Upper lobe of left lung (tissue), 4 donors: ENCODE measurements around the gene MED25.

ENCODE experiments used
- EP300 ChIP-seq, 4 donors: sonication (generic); formaldehyde crosslinking; IDR thresholded peaks; one replicate each; pipeline ENCODE4 v1.5.1; 2017; ENCODE audit warnings: antibody characterized with exemption in 4 of 4, control low read depth in 2 of 4
- POLR2A ChIP-seq, 4 donors: fragments of 450-650 bp; IDR thresholded peaks; one replicate each; pipeline ENCODE4 v1.5.1; 2016 to 2017; ENCODE audit warnings: antibody characterized with exemption in 4 of 4, mild to moderate bottlenecking in 2 of 4
- POLR2AphosphoS5 ChIP-seq, 2 donors: sonication (generic); formaldehyde crosslinking; IDR thresholded peaks; one replicate each; pipeline ENCODE4 v1.5.1; 2017; ENCODE audit warnings: antibody characterized with exemption in 2 of 2
- TF ChIP-seq, protein P1 (sequence below), 6 experiments: fragments of 450-650 bp in 4 of 6; fragments of 200-600 bp in 2 of 6; sonication (generic) in 2 of 6; IDR thresholded peaks; one replicate each; pipeline ENCODE4 v1.5.1; 2016 to 2019; ENCODE audit warnings: antibody characterized with exemption in 6 of 6

DNA sequence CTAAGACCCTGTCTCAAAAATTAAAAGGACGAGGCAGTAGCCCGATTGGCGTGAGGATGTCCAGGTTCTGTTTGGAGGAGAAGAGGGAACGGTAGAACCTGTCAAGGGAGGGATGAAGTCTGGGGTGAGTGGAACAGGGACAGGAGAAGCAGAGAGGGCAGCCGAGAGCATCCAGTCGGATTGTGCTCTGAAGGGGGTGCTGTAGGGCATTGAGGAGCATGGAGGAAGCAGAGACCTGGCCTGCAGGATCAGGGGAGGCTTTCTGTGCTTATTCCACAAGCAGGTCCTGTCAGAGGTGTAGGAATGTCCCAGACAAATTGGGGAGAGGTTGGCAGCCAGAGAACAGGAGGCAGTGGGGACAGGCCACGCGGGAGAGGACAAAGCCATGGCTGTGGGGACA, 37.2 kb upstream of the MED25 start:
- TF ChIP-seq, protein P1, sequence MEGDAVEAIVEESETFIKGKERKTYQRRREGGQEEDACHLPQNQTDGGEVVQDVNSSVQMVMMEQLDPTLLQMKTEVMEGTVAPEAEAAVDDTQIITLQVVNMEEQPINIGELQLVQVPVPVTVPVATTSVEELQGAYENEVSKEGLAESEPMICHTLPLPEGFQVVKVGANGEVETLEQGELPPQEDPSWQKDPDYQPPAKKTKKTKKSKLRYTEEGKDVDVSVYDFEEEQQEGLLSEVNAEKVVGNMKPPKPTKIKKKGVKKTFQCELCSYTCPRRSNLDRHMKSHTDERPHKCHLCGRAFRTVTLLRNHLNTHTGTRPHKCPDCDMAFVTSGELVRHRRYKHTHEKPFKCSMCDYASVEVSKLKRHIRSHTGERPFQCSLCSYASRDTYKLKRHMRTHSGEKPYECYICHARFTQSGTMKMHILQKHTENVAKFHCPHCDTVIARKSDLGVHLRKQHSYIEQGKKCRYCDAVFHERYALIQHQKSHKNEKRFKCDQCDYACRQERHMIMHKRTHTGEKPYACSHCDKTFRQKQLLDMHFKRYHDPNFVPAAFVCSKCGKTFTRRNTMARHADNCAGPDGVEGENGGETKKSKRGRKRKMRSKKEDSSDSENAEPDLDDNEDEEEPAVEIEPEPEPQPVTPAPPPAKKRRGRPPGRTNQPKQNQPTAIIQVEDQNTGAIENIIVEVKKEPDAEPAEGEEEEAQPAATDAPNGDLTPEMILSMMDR (IDR thresholded peaks at IDR 0.05): no peak
- TF ChIP-seq POLR2AphosphoS5 (IDR thresholded peaks at IDR 0.05) (no peak), POLR2A (IDR thresholded peaks at IDR 0.05) (no peak), EP300 (IDR thresholded peaks at IDR 0.05) (no peak)
